Keratinocyte (primary cell): Measurements from ENCODE around the gene GABRR1. TPM values are rescaled to one million over a fixed set of nuclear protein-coding genes. Genes with fewer than 3 reads are reported as not detected.

Source experiments
- DNase-seq: peaks from one replicate; pipeline ENCODE4 v3.0.0-alpha.2; 2011; ENCODE audit warnings: low read depth, missing footprints, low spot score
- FAIRE-seq: peaks from 2 replicates; lab custom pipeline; 2011; peaks lifted over from hg19 to GRCh38; lab: Jason Lieb, UNC
- H2AFZ ChIP-seq: 2 replicates; pipeline ENCODE4 v1.6.0; 2012; ENCODE audit warnings: low read length, control low read depth, inconsistent platforms; ENCODE audit not compliant: control insufficient read depth
- H3K27ac ChIP-seq: 2 replicates; pipeline ENCODE4 v1.5.1; 2011; ENCODE audit warnings: low read length; ENCODE audit not compliant: control insufficient read depth, insufficient read depth
- H3K27me3 ChIP-seq: 3 replicates; pipeline ENCODE4 v1.6.0; 2011; ENCODE audit warnings: low read length; ENCODE audit not compliant: control insufficient read depth, insufficient read depth; ENCODE audit errors: extremely low read depth
- H3K36me3 ChIP-seq, 2 experiments: 2 replicates in 1 of 2; 3 replicates in 1 of 2; pipeline ENCODE4 v1.5.1; 2011; ENCODE audit warnings: low read length in 2 of 2, mild to moderate bottlenecking in 1 of 2; ENCODE audit not compliant: control insufficient read depth in 2 of 2, insufficient read depth in 2 of 2; ENCODE audit errors: extremely low read depth in 1 of 2
- H3K4me1 ChIP-seq: 3 replicates; pipeline ENCODE4 v1.5.1; 2011; ENCODE audit warnings: low read length; ENCODE audit not compliant: control insufficient read depth, insufficient read depth; ENCODE audit errors: extremely low read depth
- H3K4me2 ChIP-seq: 3 replicates; pipeline ENCODE4 v1.6.0; 2011; ENCODE audit warnings: low read depth, low read length; ENCODE audit not compliant: control insufficient read depth, insufficient read depth; ENCODE audit errors: extremely low read depth
- H3K4me3 ChIP-seq, 3 experiments: fragments of 200-600 bp in 1 of 3; sonication (generic) in 1 of 3; 2 replicates in 2 of 3; 3 replicates in 1 of 3; pipeline ENCODE4 v1.5.1; 2011 to 2016; ENCODE audit warnings: low read length in 3 of 3, mild to moderate bottlenecking in 3 of 3, control low read depth in 2 of 3, inconsistent platforms in 1 of 3, low read depth in 1 of 3, mixed read lengths in 1 of 3, mixed run types in 1 of 3, moderate library complexity in 1 of 3; ENCODE audit not compliant: control insufficient read depth in 2 of 3, insufficient read depth in 2 of 3; ENCODE audit errors: extremely low read depth in 1 of 3
- H3K79me2 ChIP-seq: 2 replicates; pipeline ENCODE4 v1.6.0; 2012; ENCODE audit warnings: low read length; ENCODE audit not compliant: control insufficient read depth, insufficient read depth
- H3K9ac ChIP-seq: 3 replicates; pipeline ENCODE4 v1.6.0; 2011; ENCODE audit warnings: low read length; ENCODE audit not compliant: control insufficient read depth, insufficient read depth; ENCODE audit errors: extremely low read depth
- H3K9me1 ChIP-seq: 3 replicates; pipeline ENCODE4 v1.6.0; 2011; ENCODE audit warnings: low read length; ENCODE audit not compliant: control insufficient read depth, insufficient read depth; ENCODE audit errors: extremely low read depth
- H3K9me3 ChIP-seq: 2 replicates; pipeline ENCODE4 v1.5.1; 2012; ENCODE audit warnings: low read depth, low read length; ENCODE audit not compliant: control insufficient read depth
- H4K20me1 ChIP-seq: 3 replicates; pipeline ENCODE4 v1.6.0; 2011; ENCODE audit warnings: low read length; ENCODE audit not compliant: control insufficient read depth, insufficient read depth; ENCODE audit errors: extremely low read depth
- EZH2 ChIP-seq: IDR thresholded peaks from one replicate; pipeline ENCODE4 v1.6.1; 2012; ENCODE audit warnings: inconsistent platforms, mild to moderate bottlenecking, low read length, moderate library complexity
- dilution Hi-C: fragments of 300-500 bp; cut with MboI; formaldehyde crosslinking; loops from one replicate; pipeline ENCODE4 v1.7.0; 2020; ENCODE audit warnings: low sequenced_read_pairs; ENCODE audit not compliant: extremely low pct_ligation_motif_present
- polyA plus RNA-seq, 5 experiments: library from polyadenylated mRNA; depleted of rRNA in 3 of 5; stranded (reverse) in 3 of 5; stranded (forward) in 1 of 5; unstranded in 1 of 5; fragments of >200 nt; gene quantifications; 1 replicate in 1 of 5; 2 replicates in 3 of 5; 3 replicates in 1 of 5; pipeline versions ENCODE4 v1.2.1 to v1.2.3, GENCODE V29; 2011 to 2012; ENCODE audit warnings: missing spikeins in 2 of 5, low read depth in 1 of 5, low replicate concordance in 1 of 5
- TF ChIP-seq, protein P1 (sequence below), 3 experiments: IDR thresholded peaks in 1 of 3; conservative IDR thresholded peaks in 1 of 3; optimal IDR thresholded peaks in 1 of 3; 2 replicates in 2 of 3; 3 replicates in 1 of 3; pipeline versions ENCODE3 to v1.5.1; 2011; ENCODE audit warnings: low read length in 3 of 3, mild to moderate bottlenecking in 3 of 3, moderate library complexity in 2 of 3, control low read depth in 1 of 3, inconsistent platforms in 1 of 3; ENCODE audit not compliant: insufficient read depth in 2 of 3; ENCODE audit errors: extremely low read depth in 1 of 3

GABRR1 gene
- polyA plus RNA-seq, 1 donor (not counting 4 experiments of a cell fraction or from before 2014, with no cell fraction given), result 0.04 TPM

DNA sequence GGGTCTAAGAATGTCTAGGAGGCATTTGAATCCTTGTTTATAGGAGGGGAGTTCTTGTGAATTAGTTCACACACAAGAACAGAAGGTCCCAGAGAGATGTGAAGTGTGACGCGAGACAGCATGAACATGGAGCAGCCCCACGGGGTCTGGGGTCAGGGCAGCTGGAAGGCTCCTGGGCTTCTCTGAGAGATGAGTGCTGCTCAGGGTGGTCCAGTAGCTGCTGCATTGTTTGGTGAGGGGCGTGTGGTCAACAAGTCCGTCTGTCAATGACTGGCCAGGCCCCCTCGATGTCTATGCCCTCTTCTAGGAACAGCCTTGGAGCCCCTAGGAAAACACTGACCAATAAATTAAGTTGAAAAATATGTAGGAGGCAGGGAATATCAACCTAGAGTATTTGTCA is 40.2 kb upstream of the GABRR1 start:
- H3K4me1 ChIP-seq, result peaks cover 3% of the 10 kb centered on the region
- DNase-seq, result no peak
- H4K20me1 ChIP-seq, result no peaks in the 10 kb centered on the region
- no peak overlapping the region for H3K4me3 ChIP-seq
- no peak overlapping the region for H3K27ac ChIP-seq
- no peak overlapping the region for H3K4me2 ChIP-seq
- no peak for FAIRE-seq
- no peaks in the 10 kb centered on the region for H3K9me3 ChIP-seq
- no peak overlapping the region for H3K9ac ChIP-seq
- H3K79me2 ChIP-seq, result no peaks in the 10 kb centered on the region
- no peaks in the 10 kb centered on the region for H3K36me3 ChIP-seq
- dilution Hi-C loops, result no loop called here
- no peaks in the 10 kb centered on the region for H3K9me1 ChIP-seq
- H3K27me3 ChIP-seq, result peaks cover 2% of the 10 kb centered on the region
- H2AFZ ChIP-seq, result no peak overlapping the region
- no peak for TF ChIP-seq EZH2
- TF ChIP-seq, protein P1, sequence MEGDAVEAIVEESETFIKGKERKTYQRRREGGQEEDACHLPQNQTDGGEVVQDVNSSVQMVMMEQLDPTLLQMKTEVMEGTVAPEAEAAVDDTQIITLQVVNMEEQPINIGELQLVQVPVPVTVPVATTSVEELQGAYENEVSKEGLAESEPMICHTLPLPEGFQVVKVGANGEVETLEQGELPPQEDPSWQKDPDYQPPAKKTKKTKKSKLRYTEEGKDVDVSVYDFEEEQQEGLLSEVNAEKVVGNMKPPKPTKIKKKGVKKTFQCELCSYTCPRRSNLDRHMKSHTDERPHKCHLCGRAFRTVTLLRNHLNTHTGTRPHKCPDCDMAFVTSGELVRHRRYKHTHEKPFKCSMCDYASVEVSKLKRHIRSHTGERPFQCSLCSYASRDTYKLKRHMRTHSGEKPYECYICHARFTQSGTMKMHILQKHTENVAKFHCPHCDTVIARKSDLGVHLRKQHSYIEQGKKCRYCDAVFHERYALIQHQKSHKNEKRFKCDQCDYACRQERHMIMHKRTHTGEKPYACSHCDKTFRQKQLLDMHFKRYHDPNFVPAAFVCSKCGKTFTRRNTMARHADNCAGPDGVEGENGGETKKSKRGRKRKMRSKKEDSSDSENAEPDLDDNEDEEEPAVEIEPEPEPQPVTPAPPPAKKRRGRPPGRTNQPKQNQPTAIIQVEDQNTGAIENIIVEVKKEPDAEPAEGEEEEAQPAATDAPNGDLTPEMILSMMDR (optimal IDR thresholded peaks at IDR 0.05 in 1 of 3, IDR thresholded peaks at IDR 0.05 in 1 of 3, conservative IDR thresholded peaks at IDR 0.05 in 1 of 3; ENCODE audit: extremely low read depth in 1 of 3, insufficient read depth in 2 of 3, low read length in 3 of 3), result no peak

DNA sequence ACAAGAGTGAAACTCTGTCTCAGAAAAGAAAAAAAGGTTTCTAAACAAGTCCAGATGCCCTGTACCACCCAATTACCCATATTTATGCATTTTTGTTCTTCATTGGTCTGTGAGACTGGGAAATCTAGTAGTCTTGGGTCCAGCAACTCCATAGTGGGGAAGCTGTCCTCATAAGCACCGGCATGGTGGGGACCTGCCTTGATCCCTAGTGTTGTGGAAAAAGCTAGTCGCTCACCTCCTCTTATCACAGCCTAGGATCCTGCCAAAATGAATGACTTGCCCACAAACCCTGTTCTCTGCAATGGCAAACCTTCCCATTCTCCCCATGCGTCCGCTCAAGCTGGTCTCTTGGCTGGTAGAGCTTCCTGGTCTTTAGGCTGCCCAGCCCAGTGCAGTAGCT is 38.3 kb upstream of the GABRR1 start:
- TF ChIP-seq, protein P1 (optimal IDR thresholded peaks at IDR 0.05 in 1 of 3, IDR thresholded peaks at IDR 0.05 in 1 of 3, conservative IDR thresholded peaks at IDR 0.05 in 1 of 3; ENCODE audit: extremely low read depth in 1 of 3, insufficient read depth in 2 of 3, low read length in 3 of 3), result no peak
- no peak for TF ChIP-seq EZH2
- Histone ChIP-seq H3K79me2 (no peaks in the 10 kb centered on the region), H3K4me1 (peaks cover under 1% of the 10 kb centered on the region), H4K20me1 (no peaks in the 10 kb centered on the region), H3K4me2 (no peak overlapping the region), H3K9ac (no peak overlapping the region), H3K27me3 (peaks cover 2% of the 10 kb centered on the region), H2AFZ (no peak overlapping the region), H3K9me3 (no peaks in the 10 kb centered on the region), H3K4me3 (no peak overlapping the region), H3K27ac (no peak overlapping the region), H3K9me1 (no peaks in the 10 kb centered on the region), H3K36me3 (no peaks in the 10 kb centered on the region)
- FAIRE-seq (no peak), DNase-seq (no peak)
- dilution Hi-C loops, result no loop called here
